Stimulated activated naive CD4-positive, alpha-beta T cell (primary cell): ENCODE measurements around the gene TAS2R13.

ENCODE experiments used
- DNase-seq, 6 experiments: peaks; one replicate each; lab custom pipeline; 2025; lab: John Stamatoyannopoulos, UW

Gene TAS2R13

DNA sequence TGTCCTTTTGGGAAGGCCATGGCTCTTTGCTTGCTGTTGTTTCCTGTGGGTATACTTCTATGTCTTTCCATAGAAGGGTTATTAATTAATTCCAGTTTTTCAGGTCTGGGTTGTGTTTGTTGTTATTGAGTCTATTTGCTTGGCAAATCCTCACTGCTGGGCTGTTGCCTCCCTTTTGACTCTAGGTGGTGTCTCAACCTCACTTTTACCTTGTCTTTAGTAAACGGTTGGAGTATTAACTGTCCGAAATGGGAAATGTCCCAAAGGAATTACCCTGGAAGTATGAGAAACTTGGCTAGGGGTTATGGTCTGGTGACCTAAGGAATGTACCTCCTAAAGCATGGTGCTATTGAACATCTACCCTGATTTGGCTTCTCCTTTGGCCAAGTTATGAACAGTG lies 42.0 kb downstream of the TAS2R13 start:
- no peak for DNase-seq

DNA sequence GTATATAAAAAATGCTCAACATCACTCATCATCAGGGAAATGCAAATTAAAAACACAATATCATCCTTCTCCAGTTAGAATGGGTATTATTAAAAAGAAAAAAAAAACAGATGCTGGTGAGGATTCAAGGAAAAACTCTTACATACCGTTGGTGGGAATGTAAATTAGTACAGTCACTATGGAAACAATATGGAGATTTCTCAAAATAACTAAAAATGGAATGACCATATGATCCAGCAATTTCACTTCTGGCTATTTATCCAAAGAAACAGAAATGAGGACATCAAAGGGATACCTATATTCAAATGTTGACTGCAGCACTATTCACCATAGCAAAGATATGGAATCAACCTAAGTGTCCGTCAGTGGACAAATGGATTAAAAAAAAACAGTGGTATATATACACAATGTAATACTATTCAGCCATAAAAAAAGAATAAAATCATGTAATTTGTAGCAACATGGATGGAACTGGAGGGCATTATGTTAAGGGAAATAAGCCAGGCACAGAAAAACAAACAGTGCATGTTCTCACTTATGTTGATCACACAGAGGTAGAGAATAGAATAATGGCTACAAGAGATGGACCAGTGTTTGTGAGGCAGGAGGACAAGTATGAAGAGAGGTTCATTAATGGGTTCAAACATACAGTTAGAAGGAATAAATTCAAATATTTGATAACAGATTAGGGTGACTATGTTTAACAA lies 45.7 kb downstream of the TAS2R13 start:
- DNase-seq = no peak

DNA sequence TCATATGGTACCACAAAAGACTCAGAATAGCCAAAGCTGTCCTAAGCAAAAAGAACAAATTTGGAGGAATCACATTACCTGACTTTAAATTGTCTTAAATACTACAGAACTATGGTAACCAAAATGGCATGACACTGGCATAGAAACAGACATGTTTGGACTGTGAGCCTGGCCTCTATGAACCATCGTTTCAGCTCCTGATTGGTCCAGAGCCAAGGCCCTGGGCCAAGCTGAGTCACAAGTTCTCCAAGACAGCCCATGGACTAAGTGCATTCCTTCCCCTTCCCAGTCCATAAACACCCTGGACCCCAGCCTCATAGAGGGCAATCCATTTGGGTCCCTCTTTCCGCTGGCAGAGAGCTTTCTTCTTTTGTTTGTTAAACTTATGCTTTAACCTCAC lies 48.0 kb downstream of the TAS2R13 start:
- no peak for DNase-seq
